Spleen (tissue), 11 donors: ENCODE results near the gene LAMTOR4. TPM values are rescaled to one million over a fixed set of nuclear protein-coding genes. Genes with fewer than 3 reads are reported as not detected.

ENCODE experiments used
- DNase-seq: peaks from one replicate; pipeline ENCODE4 v3.0.0-alpha.2; 2020
- H3K27ac ChIP-seq, 8 donors: fragments of 200-600 bp; sonication (generic) in 7 of 8; 1 replicate in 4 of 8; 2 replicates in 4 of 8; pipeline versions ENCODE4 v1.5.0 to v1.8.0; 2016 to 2021; ENCODE audit warnings: inconsistent platforms in 4 of 8, mild to moderate bottlenecking in 4 of 8, moderate library complexity in 1 of 8
- H3K27me3 ChIP-seq, 7 donors: fragments of 200-600 bp; sonication (generic) in 6 of 7; replicated peaks in 1 of 7; 1 replicate in 4 of 7; 2 replicates in 3 of 7; pipeline versions ENCODE4 v1.5.0 to v1.8.0; 2016 to 2021; ENCODE audit warnings: inconsistent platforms in 3 of 7, mild to moderate bottlenecking in 1 of 7
- H3K36me3 ChIP-seq, 6 donors: fragments of 200-600 bp; sonication (generic) in 5 of 6; 1 replicate in 4 of 6; 2 replicates in 2 of 6; pipeline versions ENCODE4 v1.5.0 to v1.8.0; 2016 to 2021; ENCODE audit warnings: inconsistent platforms in 2 of 6
- H3K4me1 ChIP-seq, 6 donors: fragments of 200-600 bp; sonication (generic) in 5 of 6; 1 replicate in 3 of 6; 2 replicates in 3 of 6; pipeline versions ENCODE4 v1.5.0 to v1.8.0; 2016 to 2021; ENCODE audit warnings: inconsistent platforms in 3 of 6
- H3K4me3 ChIP-seq, 8 donors: fragments of 200-600 bp; sonication (generic) in 7 of 8; 1 replicate in 4 of 8; 2 replicates in 4 of 8; pipeline versions ENCODE4 v1.5.0 to v1.8.0; 2016 to 2021; ENCODE audit warnings: inconsistent platforms in 4 of 8, mild to moderate bottlenecking in 4 of 8, moderate library complexity in 2 of 8
- H3K9me3 ChIP-seq, 8 donors: fragments of 200-600 bp; sonication (generic) in 7 of 8; 1 replicate in 4 of 8; 2 replicates in 4 of 8; pipeline versions ENCODE4 v1.5.0 to v1.8.0; 2016 to 2021; ENCODE audit warnings: inconsistent platforms in 4 of 8
- POLR2A ChIP-seq, 3 donors: fragments of 450-650 bp; IDR thresholded peaks; one replicate each; pipeline ENCODE4 v1.5.1; 2017; ENCODE audit warnings: antibody characterized with exemption in 3 of 3, mild to moderate bottlenecking in 1 of 3
- POLR2AphosphoS5 ChIP-seq, 3 donors: sonication (generic); formaldehyde crosslinking; IDR thresholded peaks; one replicate each; pipeline ENCODE4 v1.5.1; 2017; ENCODE audit warnings: antibody characterized with exemption in 3 of 3
- WGBS, 5 donors: extraction: QIAGEN DNeasy Blood & Tissue Kit in 3 of 5; methylation state at CpG; one replicate each; pipeline versions ENCODE4 v1.1.5 to v1.1.7; 2013 to 2018; 5-methylcytosine and 5-hydroxymethylcytosine counted together
- intact Hi-C: fragments of 100-400 bp; cut with DNase I; formaldehyde crosslinking; loops from one replicate; pipeline ENCODE4 v1.15.0; 2023; ENCODE audit warnings: low total_unique reads
- polyA plus RNA-seq, 3 donors: library from polyadenylated mRNA; stranded (reverse); fragments of 200-250 nt; gene quantifications; one replicate each; pipeline ENCODE4 v1.2.1, GENCODE V29; 2013
- total RNA-seq, 7 donors: library from RNA; depleted of rRNA in 3 of 7; stranded (reverse); fragments of >200 nt in 3 of 7; fragmentation: NEBNext Ultra II Directional in 4 of 7; extraction: Animal tissue kit (Norgen Biotek cat#: 25700) in 4 of 7; gene quantifications; one replicate each; pipeline versions ENCODE4 v1.1.0 to v1.2.1, GENCODE V29; 2016 to 2021
- TF ChIP-seq, protein P1 (sequence below), 11 experiments: fragments of 200-600 bp in 7 of 11; fragments of 450-650 bp in 4 of 11; sonication (generic) in 4 of 11; IDR thresholded peaks in 8 of 11; conservative IDR thresholded peaks in 3 of 11; 1 replicate in 7 of 11; 2 replicates in 4 of 11; pipeline versions ENCODE4 v1.4.0 to v1.8.0; 2016 to 2021; ENCODE audit warnings: antibody characterized with exemption in 11 of 11, inconsistent platforms in 4 of 11, mild to moderate bottlenecking in 1 of 11
- donor health status: healthy with polysubstance abuse.
- donor health status: DM: no; HTN: no; CAD: no; lungs with moderate emphysema.
- donor health status: DM: no; HTN: no; CAD: no.
- donor health status: Bipolar disorder and iron deficiency.
- donor health status: healthy.
- donor health status: DM: no; HTN: no; CAD: no.
- donor health status: DM: yes; HTN: yes; CAD: no.

The LAMTOR4 gene
- total and polyA plus RNA-seq, 10 donors, result 152 to 709 (median 271) TPM

DNA sequence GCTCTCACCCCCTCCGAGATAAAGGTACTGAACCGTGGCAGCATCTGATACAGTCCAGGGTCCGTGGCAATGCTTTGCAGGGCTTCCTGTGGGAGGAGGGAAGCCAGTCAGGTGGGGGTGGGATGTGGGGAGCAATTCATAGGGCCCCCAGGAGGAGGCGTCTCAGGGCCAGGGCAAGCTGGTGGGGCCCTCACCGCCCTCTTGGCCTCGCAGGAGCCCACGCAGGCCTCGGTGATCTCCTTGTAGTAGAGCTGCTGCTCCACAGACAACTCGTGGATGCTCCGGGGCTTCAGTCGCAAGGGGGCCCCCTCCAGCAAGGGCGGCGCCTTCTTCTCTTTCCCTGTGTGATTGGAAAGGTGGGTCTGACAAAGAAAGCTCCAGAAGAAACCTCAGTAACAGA lies 36.8 kb upstream of the LAMTOR4 start:
- Histone ChIP-seq H3K4me1 (no peaks in the 10 kb centered on the region), H3K4me3 (no peak overlapping the region), H3K9me3 (no peaks in the 10 kb centered on the region), H3K36me3 (peaks cover 0 to 85% (median 73%) of the 10 kb centered on the region in 6 donors), H3K27ac (no peak overlapping the region), H3K27me3 (no peaks in the 10 kb centered on the region)
- intact Hi-C loops, result no loop called here
- TF ChIP-seq POLR2AphosphoS5 (IDR thresholded peaks at IDR 0.05), result peak in 1 of 3 donors; percentile 34
- TF ChIP-seq, protein P1, sequence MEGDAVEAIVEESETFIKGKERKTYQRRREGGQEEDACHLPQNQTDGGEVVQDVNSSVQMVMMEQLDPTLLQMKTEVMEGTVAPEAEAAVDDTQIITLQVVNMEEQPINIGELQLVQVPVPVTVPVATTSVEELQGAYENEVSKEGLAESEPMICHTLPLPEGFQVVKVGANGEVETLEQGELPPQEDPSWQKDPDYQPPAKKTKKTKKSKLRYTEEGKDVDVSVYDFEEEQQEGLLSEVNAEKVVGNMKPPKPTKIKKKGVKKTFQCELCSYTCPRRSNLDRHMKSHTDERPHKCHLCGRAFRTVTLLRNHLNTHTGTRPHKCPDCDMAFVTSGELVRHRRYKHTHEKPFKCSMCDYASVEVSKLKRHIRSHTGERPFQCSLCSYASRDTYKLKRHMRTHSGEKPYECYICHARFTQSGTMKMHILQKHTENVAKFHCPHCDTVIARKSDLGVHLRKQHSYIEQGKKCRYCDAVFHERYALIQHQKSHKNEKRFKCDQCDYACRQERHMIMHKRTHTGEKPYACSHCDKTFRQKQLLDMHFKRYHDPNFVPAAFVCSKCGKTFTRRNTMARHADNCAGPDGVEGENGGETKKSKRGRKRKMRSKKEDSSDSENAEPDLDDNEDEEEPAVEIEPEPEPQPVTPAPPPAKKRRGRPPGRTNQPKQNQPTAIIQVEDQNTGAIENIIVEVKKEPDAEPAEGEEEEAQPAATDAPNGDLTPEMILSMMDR (IDR thresholded peaks at IDR 0.05 in 8 of 11, conservative IDR thresholded peaks at IDR 0.05 in 3 of 11), result no peak
- no peak for TF ChIP-seq POLR2A (IDR thresholded peaks at IDR 0.05)
- WGBS, 5 donors, result 77 to 90% (median 87%) methylated on average over 8 to 13 of the region's 13 CpGs
- DNase-seq, result no peak

DNA sequence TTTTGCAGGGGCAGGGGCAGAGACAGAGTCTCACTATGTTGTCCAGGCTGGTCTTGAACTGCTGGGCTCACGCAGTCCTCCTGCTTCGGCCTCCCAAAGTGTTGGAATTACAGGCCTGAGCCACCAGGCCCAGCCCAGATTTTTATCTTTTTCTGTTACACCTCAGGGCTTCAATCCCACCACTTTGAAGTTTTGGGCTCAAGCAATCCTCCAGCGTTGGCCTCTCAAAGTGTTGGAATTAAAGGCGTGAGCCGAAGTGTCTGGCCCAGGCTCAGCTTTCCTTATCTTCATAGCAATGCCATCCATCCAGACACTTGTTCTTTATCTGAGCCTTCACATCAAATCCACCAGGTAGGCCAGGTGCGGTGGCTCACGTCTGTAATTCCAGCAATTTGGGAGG lies 33.7 kb upstream of the LAMTOR4 start:
- Histone ChIP-seq H3K27me3 (no peaks in the 10 kb centered on the region), H3K9me3 (no peaks in the 10 kb centered on the region), H3K27ac (no peak overlapping the region), H3K36me3 (peaks cover 0 to 54% (median 44%) of the 10 kb centered on the region in 6 donors), H3K4me1 (peaks cover 7 to 26% (median 17%) of the 10 kb centered on the region in 6 donors), H3K4me3 (no peak overlapping the region)
- no peak for DNase-seq
- WGBS, 5 donors, result 89 to 97% (median 95%) methylated on average over 7 of the region's 7 CpGs
- TF ChIP-seq, protein P1 (IDR thresholded peaks at IDR 0.05 in 8 of 11, conservative IDR thresholded peaks at IDR 0.05 in 3 of 11), result no peak
- no peak for TF ChIP-seq POLR2AphosphoS5 (IDR thresholded peaks at IDR 0.05)
- TF ChIP-seq POLR2A (IDR thresholded peaks at IDR 0.05), result no peak
- intact Hi-C loops, result no loop called here

DNA sequence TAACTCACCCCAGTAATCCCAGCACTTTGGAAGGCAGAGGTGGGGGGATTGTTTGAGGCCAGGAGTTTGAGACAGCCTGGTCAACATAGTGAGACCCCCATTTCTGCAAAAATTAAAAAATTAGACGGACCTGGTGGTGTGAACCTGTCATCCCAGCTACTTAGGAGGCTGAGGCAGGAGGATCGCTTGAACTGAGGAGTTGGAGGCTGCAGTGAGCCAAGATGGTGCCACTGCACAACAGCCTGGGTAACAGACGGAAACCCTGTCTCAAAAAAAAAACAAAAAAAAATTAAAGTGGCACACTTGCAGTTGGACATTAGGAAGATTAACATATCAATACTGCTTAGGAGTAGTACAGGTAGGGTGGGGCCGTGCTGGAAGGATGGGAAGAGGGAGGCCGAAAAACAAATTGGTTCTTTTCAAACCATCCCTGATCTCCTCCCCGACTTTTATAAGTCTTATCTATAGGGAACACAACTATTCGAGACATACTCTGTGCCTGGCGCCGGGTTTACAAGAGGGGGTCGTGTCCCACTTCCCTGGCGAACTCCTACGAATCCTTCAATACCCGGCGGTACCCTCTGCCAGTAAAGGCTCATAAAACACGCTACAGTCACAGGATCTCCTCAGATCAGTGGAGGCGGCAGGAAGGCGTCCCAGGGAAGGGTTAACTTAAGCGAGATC lies 30.2 kb upstream of the LAMTOR4 start:
- Histone ChIP-seq H3K4me1 (peaks cover 16 to 59% (median 32%) of the 10 kb centered on the region in 6 donors), H3K27ac (peak overlapping the region; percentile 87 to 96 (median 90)), H3K36me3 (peaks cover 0 to 33% (median 10%) of the 10 kb centered on the region in 6 donors), H3K4me3 (peak overlapping the region; percentile 75 to 94 (median 90)), H3K9me3 (no peaks in the 10 kb centered on the region), H3K27me3 (no peaks in the 10 kb centered on the region)
- no peak for DNase-seq
- TF ChIP-seq POLR2AphosphoS5 (IDR thresholded peaks at IDR 0.05) (no peak), POLR2A (IDR thresholded peaks at IDR 0.05) (no peak)
- TF ChIP-seq, protein P1 (IDR thresholded peaks at IDR 0.05 in 8 of 11, conservative IDR thresholded peaks at IDR 0.05 in 3 of 11), result no peak
- intact Hi-C loops, result no loop called here
- WGBS, 5 donors, result 21 to 23% (median 23%) methylated on average over 17 to 18 of the region's 18 CpGs
